ENCODE data around the gene RTN4R. TPM values are rescaled to one million over a fixed set of nuclear protein-coding genes. Genes with fewer than 3 reads are reported as not detected.

RTN4R gene
- total and polyA plus RNA-seq, 2 experiments from 2014 or later = 5.2 to 5.3 TPM

DNA sequence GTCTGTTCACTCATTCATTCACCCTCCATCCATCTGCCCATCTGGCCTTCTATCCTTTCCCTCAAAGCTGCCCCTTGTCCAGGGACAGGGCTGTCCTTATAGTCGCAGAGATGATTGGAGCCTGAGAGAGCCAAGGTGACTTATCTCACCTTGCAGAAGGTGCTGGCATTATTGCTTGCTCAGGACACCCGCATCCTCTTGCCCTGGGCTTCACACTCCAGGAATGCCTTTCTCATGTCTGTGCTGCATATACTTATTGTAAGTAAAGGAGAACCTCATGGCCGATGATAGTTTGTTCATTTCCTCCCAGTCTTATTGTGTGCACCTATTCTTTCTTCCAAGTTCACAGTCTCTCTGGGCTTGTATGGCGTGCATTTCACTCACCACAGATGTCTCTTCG is 68.2 kb downstream of the RTN4R start:
- Histone ChIP-seq H3K4me3 (no peak overlapping the region), H3K36me3 (no peaks in the 10 kb centered on the region), H3K9me3 (ENCODE audit: low read depth) (no peaks in the 10 kb centered on the region), H3K27me3 (peaks cover 6% of the 10 kb centered on the region), H3K27ac (no peak overlapping the region), H3K4me1 (ENCODE audit: low read depth) (peaks cover 19% of the 10 kb centered on the region)
- TF ChIP-seq, protein P1, sequence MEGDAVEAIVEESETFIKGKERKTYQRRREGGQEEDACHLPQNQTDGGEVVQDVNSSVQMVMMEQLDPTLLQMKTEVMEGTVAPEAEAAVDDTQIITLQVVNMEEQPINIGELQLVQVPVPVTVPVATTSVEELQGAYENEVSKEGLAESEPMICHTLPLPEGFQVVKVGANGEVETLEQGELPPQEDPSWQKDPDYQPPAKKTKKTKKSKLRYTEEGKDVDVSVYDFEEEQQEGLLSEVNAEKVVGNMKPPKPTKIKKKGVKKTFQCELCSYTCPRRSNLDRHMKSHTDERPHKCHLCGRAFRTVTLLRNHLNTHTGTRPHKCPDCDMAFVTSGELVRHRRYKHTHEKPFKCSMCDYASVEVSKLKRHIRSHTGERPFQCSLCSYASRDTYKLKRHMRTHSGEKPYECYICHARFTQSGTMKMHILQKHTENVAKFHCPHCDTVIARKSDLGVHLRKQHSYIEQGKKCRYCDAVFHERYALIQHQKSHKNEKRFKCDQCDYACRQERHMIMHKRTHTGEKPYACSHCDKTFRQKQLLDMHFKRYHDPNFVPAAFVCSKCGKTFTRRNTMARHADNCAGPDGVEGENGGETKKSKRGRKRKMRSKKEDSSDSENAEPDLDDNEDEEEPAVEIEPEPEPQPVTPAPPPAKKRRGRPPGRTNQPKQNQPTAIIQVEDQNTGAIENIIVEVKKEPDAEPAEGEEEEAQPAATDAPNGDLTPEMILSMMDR (IDR thresholded peaks at IDR 0.05; ENCODE audit: low read depth, low read length) = no peak
- no peak for DNase-seq (ENCODE audit: low read depth in 1 of 2, low spot score in 1 of 2)

DNA sequence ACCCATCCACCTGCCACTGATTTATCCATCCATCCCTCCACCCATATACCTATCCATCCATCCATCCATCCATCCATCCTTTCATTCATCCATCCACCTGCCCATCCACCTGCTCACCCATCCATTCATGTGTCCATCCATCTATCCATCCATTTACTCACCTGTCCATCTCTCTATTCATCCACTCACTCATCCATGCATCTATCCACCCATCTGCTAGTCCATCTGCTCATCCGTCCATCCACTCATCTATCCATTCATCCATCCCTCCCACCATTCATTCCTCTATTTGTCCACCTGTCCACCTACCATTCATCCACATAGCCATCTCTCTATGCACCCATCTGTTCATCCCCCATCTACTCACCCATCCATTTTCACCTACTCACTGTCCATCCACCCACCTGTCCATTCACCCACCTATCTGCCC is 68.7 kb downstream of the RTN4R start:
- Histone ChIP-seq H3K27me3 (peaks cover 6% of the 10 kb centered on the region), H3K27ac (no peak overlapping the region), H3K36me3 (no peaks in the 10 kb centered on the region), H3K9me3 (ENCODE audit: low read depth) (no peaks in the 10 kb centered on the region), H3K4me3 (no peak overlapping the region), H3K4me1 (ENCODE audit: low read depth) (peaks cover 14% of the 10 kb centered on the region)
- TF ChIP-seq, protein P1 (IDR thresholded peaks at IDR 0.05; ENCODE audit: low read depth, low read length) = no peak
- DNase-seq (ENCODE audit: low read depth in 1 of 2, low spot score in 1 of 2) = no peak

DNA sequence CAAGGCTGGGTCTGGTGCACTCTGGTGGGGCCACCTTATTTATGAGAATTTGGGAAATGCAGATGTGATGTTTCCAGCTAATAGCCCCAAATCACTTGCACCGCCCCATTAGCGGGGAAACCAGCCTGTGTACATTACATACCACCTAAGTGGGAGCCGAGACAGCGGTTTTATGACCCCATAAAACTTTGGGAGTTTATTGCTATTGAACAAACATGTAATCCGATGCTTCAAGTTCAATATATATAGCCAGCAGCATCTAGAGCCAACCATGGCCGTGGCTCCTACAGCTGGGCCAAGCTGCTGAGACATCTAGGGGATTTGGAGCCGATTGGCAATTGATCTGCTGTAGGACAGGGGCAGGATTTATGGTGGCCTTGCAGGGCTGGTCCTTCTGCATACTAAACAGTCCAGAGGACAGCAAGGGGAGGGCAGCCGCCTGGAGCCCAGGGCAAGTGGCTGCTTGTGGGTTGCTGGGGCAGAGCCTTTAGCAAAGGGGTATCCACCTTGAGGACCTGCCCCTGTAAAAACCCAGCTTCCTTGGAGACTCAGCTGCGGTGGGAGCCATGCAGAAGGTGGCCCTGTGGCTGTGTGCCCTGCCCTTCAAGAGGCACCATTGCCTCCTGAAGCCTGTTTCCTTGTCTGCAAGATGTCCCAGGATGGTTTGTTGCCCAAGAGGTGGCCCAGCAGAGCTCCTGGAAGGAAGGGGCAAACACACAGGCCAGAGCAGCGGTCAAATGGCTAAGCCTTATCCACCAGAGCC is 69.4 kb downstream of the RTN4R start:
- no peak overlapping the region for H3K4me3 ChIP-seq
- DNase-seq (ENCODE audit: low read depth in 1 of 2, low spot score in 1 of 2) = no peak
- TF ChIP-seq, protein P1 (IDR thresholded peaks at IDR 0.05; ENCODE audit: low read depth, low read length) = no peak
- H3K9me3 ChIP-seq (ENCODE audit: low read depth) = no peaks in the 10 kb centered on the region
- H3K27me3 ChIP-seq = peaks cover 6% of the 10 kb centered on the region
- no peak overlapping the region for H3K27ac ChIP-seq
- no peaks in the 10 kb centered on the region for H3K36me3 ChIP-seq
- H3K4me1 ChIP-seq (ENCODE audit: low read depth) = peaks cover 8% of the 10 kb centered on the region

DNA sequence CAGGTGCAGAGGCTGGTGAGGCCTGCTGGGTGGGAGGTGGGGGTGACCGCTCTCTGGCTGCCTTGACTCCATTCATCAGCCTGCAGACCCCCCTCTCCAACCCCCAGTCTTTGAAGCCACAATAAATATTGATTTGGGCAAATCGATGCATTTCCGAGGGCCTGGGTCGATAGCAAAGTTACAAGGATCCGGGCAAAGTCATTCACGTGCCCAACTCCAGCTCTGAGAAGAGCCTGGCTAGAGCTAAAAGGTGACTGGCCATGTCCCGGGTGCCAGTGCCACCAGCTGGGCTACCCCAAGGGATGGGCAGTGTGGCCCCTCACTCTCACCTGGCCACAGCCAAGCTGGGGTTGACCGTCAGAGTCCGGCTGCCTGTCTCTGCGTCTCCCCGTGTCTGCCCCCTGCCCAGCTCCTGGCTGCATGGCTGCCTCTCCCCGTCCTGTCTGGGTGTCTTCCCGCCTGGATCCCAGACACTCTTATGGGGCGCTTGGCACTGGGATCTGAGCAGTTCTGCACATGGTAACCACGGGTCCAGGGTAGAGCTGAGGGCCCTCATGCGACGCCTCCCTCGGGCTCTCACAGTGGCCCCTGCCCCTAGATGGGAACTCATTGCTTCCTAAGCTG is 70.6 kb downstream of the RTN4R start:
- Histone ChIP-seq H3K4me3 (no peak overlapping the region), H3K27me3 (peaks cover 6% of the 10 kb centered on the region), H3K9me3 (ENCODE audit: low read depth) (no peaks in the 10 kb centered on the region), H3K36me3 (no peaks in the 10 kb centered on the region), H3K27ac (no peak overlapping the region), H3K4me1 (ENCODE audit: low read depth) (no peaks in the 10 kb centered on the region)
- no peak for DNase-seq (ENCODE audit: low read depth in 1 of 2, low spot score in 1 of 2)
- TF ChIP-seq, protein P1 (IDR thresholded peaks at IDR 0.05; ENCODE audit: low read depth, low read length) = no peak

DNA sequence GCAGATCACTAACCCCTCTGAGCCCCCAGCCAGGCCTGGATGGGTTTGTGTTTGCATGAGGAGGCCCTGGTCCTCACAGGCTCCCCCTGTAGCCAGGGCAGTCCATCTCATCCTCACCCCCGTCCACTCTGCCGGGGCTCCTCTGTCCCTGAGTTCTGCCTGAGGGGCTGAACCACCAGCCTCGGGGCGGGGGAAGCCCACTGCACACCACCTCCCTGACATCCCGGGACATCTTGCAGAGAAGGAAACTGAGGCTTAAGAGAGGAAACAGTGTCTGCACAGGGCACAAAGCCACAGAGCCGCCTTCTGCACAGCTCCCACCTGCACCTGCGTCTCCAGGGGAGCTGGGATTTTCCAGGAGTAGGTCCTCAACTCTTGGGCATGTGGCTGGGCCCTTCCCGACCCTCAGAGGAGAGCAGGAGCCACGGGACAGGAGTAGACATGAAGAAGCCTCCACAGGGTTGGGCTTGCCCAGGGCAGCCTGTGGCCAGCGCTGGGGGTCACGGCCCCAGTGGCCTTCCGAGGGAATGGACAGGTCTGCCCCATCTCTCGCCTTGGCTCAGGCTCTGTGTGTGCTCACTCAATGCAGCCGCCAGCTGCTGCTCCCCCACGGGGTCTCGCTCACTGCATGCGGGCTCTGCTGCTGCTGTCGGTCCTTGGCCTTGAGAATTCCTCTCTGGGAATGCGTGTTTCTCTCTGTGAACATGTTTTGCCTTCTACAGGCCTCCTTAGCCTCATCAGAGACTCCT is 71.8 kb downstream of the RTN4R start:
- TF ChIP-seq, protein P1 (IDR thresholded peaks at IDR 0.05; ENCODE audit: low read depth, low read length) = no peak
- H3K27ac ChIP-seq = no peak overlapping the region
- H3K9me3 ChIP-seq (ENCODE audit: low read depth) = no peaks in the 10 kb centered on the region
- H3K27me3 ChIP-seq = peaks cover 6% of the 10 kb centered on the region
- H3K4me1 ChIP-seq (ENCODE audit: low read depth) = no peaks in the 10 kb centered on the region
- no peak overlapping the region for H3K4me3 ChIP-seq
- no peak for DNase-seq (ENCODE audit: low read depth in 1 of 2, low spot score in 1 of 2)
- no peaks in the 10 kb centered on the region for H3K36me3 ChIP-seq
